AG09309 (cell line): ENCODE results near the gene ADAMTS15.

Experiments used
- DNase-seq: peaks from one replicate; pipeline ENCODE4 v3.0.0-alpha.2; 2010; ENCODE audit warnings: low read depth
- H3K4me3 ChIP-seq: 2 replicates; pipeline ENCODE4 v1.5.1; 2011; ENCODE audit warnings: mild to moderate bottlenecking, low read depth, low read length, moderate library complexity; ENCODE audit not compliant: control insufficient read depth
- TF ChIP-seq, protein P1 (sequence below): IDR thresholded peaks from 2 replicates; pipeline ENCODE4 v1.5.1; 2011; ENCODE audit warnings: mild to moderate bottlenecking, low read depth, low read length, inconsistent platforms; ENCODE audit not compliant: insufficient read depth, control insufficient read depth; ENCODE audit errors: missing control alignments

ADAMTS15 gene, protein sequence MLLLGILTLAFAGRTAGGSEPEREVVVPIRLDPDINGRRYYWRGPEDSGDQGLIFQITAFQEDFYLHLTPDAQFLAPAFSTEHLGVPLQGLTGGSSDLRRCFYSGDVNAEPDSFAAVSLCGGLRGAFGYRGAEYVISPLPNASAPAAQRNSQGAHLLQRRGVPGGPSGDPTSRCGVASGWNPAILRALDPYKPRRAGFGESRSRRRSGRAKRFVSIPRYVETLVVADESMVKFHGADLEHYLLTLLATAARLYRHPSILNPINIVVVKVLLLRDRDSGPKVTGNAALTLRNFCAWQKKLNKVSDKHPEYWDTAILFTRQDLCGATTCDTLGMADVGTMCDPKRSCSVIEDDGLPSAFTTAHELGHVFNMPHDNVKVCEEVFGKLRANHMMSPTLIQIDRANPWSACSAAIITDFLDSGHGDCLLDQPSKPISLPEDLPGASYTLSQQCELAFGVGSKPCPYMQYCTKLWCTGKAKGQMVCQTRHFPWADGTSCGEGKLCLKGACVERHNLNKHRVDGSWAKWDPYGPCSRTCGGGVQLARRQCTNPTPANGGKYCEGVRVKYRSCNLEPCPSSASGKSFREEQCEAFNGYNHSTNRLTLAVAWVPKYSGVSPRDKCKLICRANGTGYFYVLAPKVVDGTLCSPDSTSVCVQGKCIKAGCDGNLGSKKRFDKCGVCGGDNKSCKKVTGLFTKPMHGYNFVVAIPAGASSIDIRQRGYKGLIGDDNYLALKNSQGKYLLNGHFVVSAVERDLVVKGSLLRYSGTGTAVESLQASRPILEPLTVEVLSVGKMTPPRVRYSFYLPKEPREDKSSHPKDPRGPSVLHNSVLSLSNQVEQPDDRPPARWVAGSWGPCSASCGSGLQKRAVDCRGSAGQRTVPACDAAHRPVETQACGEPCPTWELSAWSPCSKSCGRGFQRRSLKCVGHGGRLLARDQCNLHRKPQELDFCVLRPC

DNA sequence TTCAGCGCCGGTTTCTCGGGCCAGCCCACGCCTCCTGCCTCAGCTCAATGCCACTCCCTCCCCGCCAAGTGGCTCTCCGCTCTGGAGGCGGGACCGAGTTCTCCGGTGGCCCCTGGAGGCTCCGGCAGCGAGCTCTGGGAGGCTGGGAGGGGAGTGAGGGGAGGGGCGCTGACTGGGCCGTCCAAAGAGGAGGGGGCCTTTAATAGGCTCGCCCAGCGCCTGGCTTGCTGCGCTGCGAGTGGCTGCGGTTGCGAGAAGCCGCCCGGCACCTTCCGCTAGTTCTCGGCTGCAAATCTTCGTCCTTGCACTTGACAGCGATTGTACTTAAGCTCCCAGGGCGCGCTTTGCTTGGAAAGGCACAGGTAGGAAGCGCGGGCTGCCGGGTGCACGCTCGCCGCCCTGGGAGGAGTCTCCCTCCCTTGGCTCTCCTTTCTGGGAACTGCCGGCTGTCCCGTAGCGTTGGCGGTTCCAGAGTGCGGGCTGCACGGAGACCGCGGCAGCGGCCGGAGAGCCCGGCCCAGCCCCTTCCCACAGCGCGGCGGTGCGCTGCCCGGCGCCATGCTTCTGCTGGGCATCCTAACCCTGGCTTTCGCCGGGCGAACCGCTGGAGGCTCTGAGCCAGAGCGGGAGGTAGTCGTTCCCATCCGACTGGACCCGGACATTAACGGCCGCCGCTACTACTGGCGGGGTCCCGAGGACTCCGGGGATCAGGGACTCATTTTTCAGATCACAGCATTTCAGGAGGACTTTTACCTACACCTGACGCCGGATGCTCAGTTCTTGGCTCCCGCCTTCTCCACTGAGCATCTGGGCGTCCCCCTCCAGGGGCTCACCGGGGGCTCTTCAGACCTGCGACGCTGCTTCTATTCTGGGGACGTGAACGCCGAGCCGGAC is at the start of gene ADAMTS15:
TSS of gene ADAMTS15 (plus strand) at position 230 of the 894 bp plus-strand sequence. CDS start at position 559, 329 bp downstream.
- TF ChIP-seq, protein P1, sequence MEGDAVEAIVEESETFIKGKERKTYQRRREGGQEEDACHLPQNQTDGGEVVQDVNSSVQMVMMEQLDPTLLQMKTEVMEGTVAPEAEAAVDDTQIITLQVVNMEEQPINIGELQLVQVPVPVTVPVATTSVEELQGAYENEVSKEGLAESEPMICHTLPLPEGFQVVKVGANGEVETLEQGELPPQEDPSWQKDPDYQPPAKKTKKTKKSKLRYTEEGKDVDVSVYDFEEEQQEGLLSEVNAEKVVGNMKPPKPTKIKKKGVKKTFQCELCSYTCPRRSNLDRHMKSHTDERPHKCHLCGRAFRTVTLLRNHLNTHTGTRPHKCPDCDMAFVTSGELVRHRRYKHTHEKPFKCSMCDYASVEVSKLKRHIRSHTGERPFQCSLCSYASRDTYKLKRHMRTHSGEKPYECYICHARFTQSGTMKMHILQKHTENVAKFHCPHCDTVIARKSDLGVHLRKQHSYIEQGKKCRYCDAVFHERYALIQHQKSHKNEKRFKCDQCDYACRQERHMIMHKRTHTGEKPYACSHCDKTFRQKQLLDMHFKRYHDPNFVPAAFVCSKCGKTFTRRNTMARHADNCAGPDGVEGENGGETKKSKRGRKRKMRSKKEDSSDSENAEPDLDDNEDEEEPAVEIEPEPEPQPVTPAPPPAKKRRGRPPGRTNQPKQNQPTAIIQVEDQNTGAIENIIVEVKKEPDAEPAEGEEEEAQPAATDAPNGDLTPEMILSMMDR = no peak
- peak within 1 kb of the TSS; percentile 57 for H3K4me3 ChIP-seq
- DNase-seq = no peak

DNA sequence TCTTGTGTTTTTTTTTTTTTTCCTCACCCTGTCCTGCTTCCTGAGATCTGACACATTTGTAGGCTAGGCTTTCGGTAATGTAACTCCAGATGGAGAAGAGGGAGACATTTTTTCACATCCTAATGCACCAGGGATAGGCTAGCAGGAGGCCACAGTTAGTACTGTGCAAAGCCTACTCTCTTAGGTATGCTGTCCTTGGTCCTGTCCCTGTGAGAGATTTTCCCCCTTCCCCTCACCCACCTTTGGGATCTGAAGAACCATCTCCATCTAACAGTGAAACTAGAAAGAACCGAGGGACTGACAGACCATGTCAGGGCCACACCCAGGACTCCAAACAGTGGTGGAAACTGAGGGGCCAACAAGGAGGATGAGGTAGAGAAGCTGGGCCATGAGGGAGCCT is 49.2 kb upstream of the ADAMTS15 start:
- TF ChIP-seq, protein P1 = no peak
- no peak overlapping the region for H3K4me3 ChIP-seq
- no peak for DNase-seq

DNA sequence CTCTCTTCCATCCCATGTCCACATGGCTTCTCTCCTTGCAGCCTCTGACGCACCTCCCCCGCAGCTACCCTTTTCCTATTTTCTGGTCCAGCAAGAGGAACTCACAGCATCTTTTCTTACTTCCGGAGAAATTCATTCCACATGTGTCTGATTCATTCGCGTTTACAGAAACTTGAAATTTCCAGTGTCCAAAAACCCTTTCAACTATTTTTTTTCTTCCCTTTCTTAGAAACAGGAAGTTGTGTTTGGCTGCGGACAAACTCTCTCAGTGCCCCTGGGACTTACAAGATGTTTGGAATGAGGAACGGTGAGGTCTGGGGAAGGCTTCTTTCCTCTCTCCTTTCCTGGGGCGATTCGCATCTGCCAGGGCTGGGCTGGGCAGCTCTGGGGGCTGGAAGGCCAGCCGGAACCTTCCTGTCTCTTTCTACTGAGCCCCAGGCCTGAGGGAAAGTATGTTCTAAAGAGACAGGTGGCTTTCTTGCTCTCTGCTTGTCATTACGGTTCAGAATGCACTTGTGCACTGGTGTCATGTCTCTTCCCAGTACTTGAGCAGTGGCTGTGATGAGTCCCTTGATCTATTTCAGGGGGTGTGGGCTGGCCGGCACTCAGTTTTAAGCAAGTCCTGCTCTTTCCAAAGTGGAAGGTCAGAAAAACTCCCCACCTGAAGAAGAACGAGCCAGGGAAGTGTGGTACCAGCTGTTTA is 47.5 kb upstream of the ADAMTS15 start:
- no peak overlapping the region for H3K4me3 ChIP-seq
- TF ChIP-seq, protein P1 = no peak
- DNase-seq = peak; percentile 71

DNA sequence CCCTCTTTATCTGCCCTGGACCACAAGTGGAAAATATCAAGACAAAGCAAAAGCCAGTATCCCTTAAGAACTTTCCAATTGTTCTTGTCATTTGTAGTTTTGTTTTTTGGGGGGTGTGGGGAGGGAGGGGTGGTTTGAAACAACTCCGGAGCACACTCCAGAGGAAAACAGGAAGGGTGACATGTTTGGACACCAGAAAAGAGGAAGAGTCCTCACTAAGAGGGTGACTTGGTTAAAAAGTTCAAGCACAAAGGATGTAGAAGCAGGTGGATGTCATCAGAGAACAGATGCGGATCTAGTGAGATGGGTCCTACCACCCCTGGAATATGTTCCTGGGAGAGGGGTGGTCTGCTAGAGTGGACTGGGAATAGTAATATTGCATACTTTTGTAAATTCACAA is 45.9 kb upstream of the ADAMTS15 start:
- DNase-seq = no peak
- no peak overlapping the region for H3K4me3 ChIP-seq
- TF ChIP-seq, protein P1 = no peak

DNA sequence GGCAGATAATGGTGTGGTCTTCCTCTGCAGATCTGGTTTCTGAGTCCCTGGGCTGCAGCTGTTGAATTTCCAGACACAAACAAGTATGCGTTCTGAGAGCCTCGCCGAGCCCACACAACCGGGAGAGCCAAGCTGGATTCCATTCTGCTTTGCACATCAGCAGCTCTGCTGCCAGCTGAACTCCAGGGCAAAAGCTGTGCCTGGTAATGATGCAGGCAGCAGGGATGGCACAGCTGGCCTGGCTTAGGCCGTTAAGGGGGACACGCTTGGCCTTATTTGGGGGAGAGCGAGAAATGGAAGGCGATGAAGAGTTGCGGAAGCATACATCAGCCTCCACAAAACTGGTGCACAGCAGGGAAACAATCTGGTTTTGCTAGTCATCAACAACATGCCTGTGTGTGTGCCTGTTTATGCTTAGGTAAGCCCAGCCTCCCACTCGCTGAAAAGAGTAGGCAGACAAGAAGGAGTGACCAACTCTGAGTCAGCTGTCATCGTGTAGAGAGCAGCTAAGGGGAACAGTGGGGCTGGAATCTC is 45.1 kb upstream of the ADAMTS15 start:
- DNase-seq = peak; percentile 69
- peak overlapping the region; percentile 16 for H3K4me3 ChIP-seq
- TF ChIP-seq, protein P1 = no peak
